Measurements from ENCODE around the gene GRIK1.

DNA sequence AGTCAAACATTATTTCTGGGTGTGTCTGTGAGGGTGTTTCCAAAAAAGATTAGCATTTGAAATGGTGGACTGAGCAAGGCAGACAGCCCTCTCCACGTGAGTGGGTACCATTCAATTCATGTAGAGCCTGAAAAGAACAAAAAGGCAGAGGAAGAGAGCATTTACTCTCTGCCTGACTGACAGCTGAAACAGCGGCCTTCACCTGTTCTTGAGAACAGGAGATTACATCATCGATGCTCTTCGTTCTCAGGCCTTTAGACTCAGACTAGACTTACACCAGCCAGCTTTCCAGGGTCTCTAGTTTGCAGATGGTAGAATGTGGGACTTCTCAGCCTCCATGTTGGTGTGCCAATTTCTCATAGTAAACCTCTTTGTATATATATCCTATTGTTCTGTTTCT, 338.7 kb downstream of the GRIK1 start:
- TF ChIP-seq POLR2A (IDR thresholded peaks at IDR 0.05; ENCODE audit: low read depth, low read length) (no peak), POLR2AphosphoS5 (IDR thresholded peaks at IDR 0.05; ENCODE audit: low read depth, low read length) (no peak), TAF1 (IDR thresholded peaks at IDR 0.05; ENCODE audit: borderline replicate concordance, low read depth, low read length) (no peak)
